Neural cell (in vitro differentiated cells): Measurements from ENCODE around the gene HS2ST1. TPM values are rescaled to one million over a fixed set of nuclear protein-coding genes. Genes with fewer than 3 reads are reported as not detected.

ENCODE experiments used
- H2AFZ ChIP-seq: fragments of 200-600, 300-800 bp; sonication (generic), shearing (Covaris generic); 2 replicates; pipeline ENCODE4 v1.6.0; 2014; ENCODE audit warnings: low read depth, mild to moderate bottlenecking, antibody characterized with exemption, low read length, moderate library complexity
- H3F3A ChIP-seq: fragments of 200-600 bp; shearing (Covaris generic); 2 replicates; pipeline ENCODE4 v1.6.1; 2016; ENCODE audit warnings: mild to moderate bottlenecking, moderate library complexity, mixed read lengths, antibody characterized with exemption, low read length; ENCODE audit not compliant: insufficient read depth, poor library complexity, severe bottlenecking
- H3K27ac ChIP-seq: fragments of 200-600, 300-800 bp; sonication (generic), shearing (Covaris generic); 2 replicates; pipeline ENCODE4 v1.5.1; 2014; ENCODE audit warnings: mild to moderate bottlenecking, low read length, moderate library complexity
- H3K27me3 ChIP-seq: fragments of 300-800, 200-600 bp; sonication (generic), shearing (Covaris generic); 2 replicates; pipeline ENCODE4 v1.6.0; 2014; ENCODE audit warnings: mild to moderate bottlenecking, low read depth, low read length, moderate library complexity; ENCODE audit not compliant: insufficient read depth
- H3K36me3 ChIP-seq: fragments of 300-800, 200-600 bp; sonication (generic), shearing (Covaris generic); 2 replicates; pipeline ENCODE4 v1.5.1; 2014; ENCODE audit warnings: mild to moderate bottlenecking, antibody characterized with exemption, low read length, moderate library complexity; ENCODE audit not compliant: insufficient read depth
- H3K4me2 ChIP-seq: fragments of 300-800, 200-600 bp; sonication (generic), shearing (Covaris generic); 2 replicates; pipeline ENCODE4 v1.6.0; 2014; ENCODE audit warnings: mild to moderate bottlenecking, low read length
- H3K4me3 ChIP-seq: fragments of 300-800, 200-600 bp; sonication (generic), shearing (Covaris generic); 2 replicates; pipeline ENCODE4 v1.5.1; 2014; ENCODE audit warnings: mild to moderate bottlenecking, low read length, moderate library complexity
- H3K79me2 ChIP-seq: fragments of 200-600 bp; shearing (Covaris generic); replicated peaks from 2 replicates; pipeline ENCODE4 v1.6.0; 2014; ENCODE audit warnings: mild to moderate bottlenecking, low read length, moderate library complexity; ENCODE audit not compliant: insufficient read depth
- H3K9ac ChIP-seq: fragments of 300-800, 200-600 bp; sonication (generic), shearing (Covaris generic); 2 replicates; pipeline ENCODE4 v1.6.1; 2016; ENCODE audit warnings: mild to moderate bottlenecking, low read length, mixed read lengths
- H3K9me2 ChIP-seq: fragments of 200-600 bp; shearing (Covaris generic); 2 replicates; pipeline ENCODE4 v1.6.1; 2016; ENCODE audit warnings: mild to moderate bottlenecking, low read length, mixed read lengths; ENCODE audit not compliant: insufficient read depth
- H3K9me3 ChIP-seq: fragments of 200-600, 300-800 bp; sonication (generic), shearing (Covaris generic); 2 replicates; pipeline ENCODE4 v1.6.1; 2016; ENCODE audit warnings: mild to moderate bottlenecking, mixed run types, low read length, moderate library complexity, mixed read lengths
- H4K20me1 ChIP-seq: fragments of 200-600 bp; shearing (Covaris generic); 2 replicates; pipeline ENCODE4 v1.6.1; 2016; ENCODE audit warnings: mild to moderate bottlenecking, mixed run types; ENCODE audit not compliant: insufficient read depth
- CTCF ChIP-seq: fragments of 450-650 bp; IDR thresholded peaks from 2 replicates; pipeline ENCODE4 v1.5.1; 2014; ENCODE audit warnings: antibody characterized with exemption, mild to moderate bottlenecking, moderate library complexity; ENCODE audit not compliant: poor library complexity, severe bottlenecking
- EP300 ChIP-seq: fragments of 450-650 bp; conservative IDR thresholded peaks from 2 replicates; pipeline ENCODE4 v1.6.1; 2014; ENCODE audit warnings: antibody characterized with exemption, mild to moderate bottlenecking, moderate library complexity; ENCODE audit not compliant: poor library complexity, severe bottlenecking
- EZH2 ChIP-seq: fragments of 200-600, 300-800 bp; shearing (Covaris generic), sonication (generic); IDR thresholded peaks from 2 replicates; pipeline ENCODE4 v1.6.1; 2014; ENCODE audit warnings: antibody characterized with exemption, low read length, borderline replicate concordance, mild to moderate bottlenecking; ENCODE audit not compliant: insufficient read depth, poor library complexity, severe bottlenecking
- MXI1 ChIP-seq: fragments of 450-650 bp; conservative IDR thresholded peaks from 2 replicates; pipeline ENCODE4 v1.6.1; 2014; ENCODE audit warnings: antibody characterized with exemption, mild to moderate bottlenecking; ENCODE audit not compliant: poor library complexity, severe bottlenecking
- POLR2AphosphoS5 ChIP-seq: IDR thresholded peaks from 2 replicates; pipeline ENCODE4 v1.6.1; 2012
- RAD21 ChIP-seq: fragments of 450-650 bp; conservative IDR thresholded peaks from 2 replicates; pipeline ENCODE4 v1.6.1; 2014; ENCODE audit warnings: antibody characterized with exemption, mild to moderate bottlenecking, moderate library complexity
- SMC3 ChIP-seq: fragments of 450-650 bp; conservative IDR thresholded peaks from 2 replicates; pipeline ENCODE4 v1.6.1; 2014; ENCODE audit warnings: antibody characterized with exemption, mild to moderate bottlenecking, moderate library complexity; ENCODE audit not compliant: poor library complexity
- TAF1 ChIP-seq: IDR thresholded peaks from 2 replicates; pipeline ENCODE4 v1.6.1; 2012; ENCODE audit warnings: low read depth
- polyA plus RNA-seq: library from polyadenylated mRNA; depleted of rRNA; stranded (reverse); fragments of >200 nt; gene quantifications from 2 replicates; pipeline ENCODE4 v1.2.3, GENCODE V29; 2014
- TF ChIP-seq, protein P1 (sequence below): IDR thresholded peaks from 2 replicates; pipeline ENCODE4 v1.6.1; 2012; ENCODE audit warnings: borderline replicate concordance

The HS2ST1 gene
- polyA plus RNA-seq, 1 donor from 2014 or later: 24.7 TPM

DNA sequence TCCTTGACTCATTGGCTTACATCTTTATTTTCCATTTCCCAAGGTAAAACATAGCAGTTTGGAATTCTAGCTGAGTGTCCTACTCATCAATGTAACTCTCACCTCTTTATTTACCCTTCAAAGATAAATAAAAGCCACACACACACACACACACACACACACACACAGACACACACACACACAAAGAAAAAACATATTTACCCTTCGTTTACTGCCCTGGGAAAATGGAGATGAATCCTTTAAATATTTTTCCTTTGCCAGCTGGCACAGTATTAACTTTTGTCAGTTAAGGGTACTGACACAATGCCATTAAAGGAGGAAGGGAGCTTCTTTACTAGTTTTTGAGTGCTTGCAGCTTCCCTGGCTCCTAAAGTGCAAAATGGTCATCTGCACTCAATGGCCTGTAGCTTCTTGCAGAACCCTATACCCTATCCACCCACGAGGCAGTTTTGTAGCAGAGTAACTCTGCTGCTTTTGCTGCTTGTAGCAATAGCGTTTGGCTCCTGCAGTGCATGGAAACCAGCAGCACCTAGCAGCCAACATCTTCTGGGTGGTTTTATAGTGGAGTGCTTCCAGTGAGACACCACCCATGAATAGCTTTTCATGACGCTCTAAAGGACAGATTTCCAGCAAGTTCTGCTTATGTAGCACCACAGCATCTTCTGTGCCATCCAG, 103.7 kb downstream of the HS2ST1 start:
- H3K79me2 ChIP-seq: peaks cover 4% of the 10 kb centered on the region
- no peak overlapping the region for H3K4me2 ChIP-seq
- no peak overlapping the region for H2AFZ ChIP-seq
- no peaks in the 10 kb centered on the region for H3F3A ChIP-seq
- no peaks in the 10 kb centered on the region for H3K9me2 ChIP-seq
- H3K36me3 ChIP-seq: no peaks in the 10 kb centered on the region
- H4K20me1 ChIP-seq: no peaks in the 10 kb centered on the region
- no peak overlapping the region for H3K9ac ChIP-seq
- no peak overlapping the region for H3K27ac ChIP-seq
- peaks cover 6% of the 10 kb centered on the region for H3K9me3 ChIP-seq
- no peak overlapping the region for H3K4me3 ChIP-seq
- no peaks in the 10 kb centered on the region for H3K27me3 ChIP-seq
- no peak for TF ChIP-seq TAF1
- TF ChIP-seq MXI1: no peak
- TF ChIP-seq SMC3: no peak
- no peak for TF ChIP-seq EZH2
- no peak for TF ChIP-seq RAD21
- TF ChIP-seq CTCF: no peak
- no peak for TF ChIP-seq POLR2AphosphoS5
- TF ChIP-seq, protein P1, sequence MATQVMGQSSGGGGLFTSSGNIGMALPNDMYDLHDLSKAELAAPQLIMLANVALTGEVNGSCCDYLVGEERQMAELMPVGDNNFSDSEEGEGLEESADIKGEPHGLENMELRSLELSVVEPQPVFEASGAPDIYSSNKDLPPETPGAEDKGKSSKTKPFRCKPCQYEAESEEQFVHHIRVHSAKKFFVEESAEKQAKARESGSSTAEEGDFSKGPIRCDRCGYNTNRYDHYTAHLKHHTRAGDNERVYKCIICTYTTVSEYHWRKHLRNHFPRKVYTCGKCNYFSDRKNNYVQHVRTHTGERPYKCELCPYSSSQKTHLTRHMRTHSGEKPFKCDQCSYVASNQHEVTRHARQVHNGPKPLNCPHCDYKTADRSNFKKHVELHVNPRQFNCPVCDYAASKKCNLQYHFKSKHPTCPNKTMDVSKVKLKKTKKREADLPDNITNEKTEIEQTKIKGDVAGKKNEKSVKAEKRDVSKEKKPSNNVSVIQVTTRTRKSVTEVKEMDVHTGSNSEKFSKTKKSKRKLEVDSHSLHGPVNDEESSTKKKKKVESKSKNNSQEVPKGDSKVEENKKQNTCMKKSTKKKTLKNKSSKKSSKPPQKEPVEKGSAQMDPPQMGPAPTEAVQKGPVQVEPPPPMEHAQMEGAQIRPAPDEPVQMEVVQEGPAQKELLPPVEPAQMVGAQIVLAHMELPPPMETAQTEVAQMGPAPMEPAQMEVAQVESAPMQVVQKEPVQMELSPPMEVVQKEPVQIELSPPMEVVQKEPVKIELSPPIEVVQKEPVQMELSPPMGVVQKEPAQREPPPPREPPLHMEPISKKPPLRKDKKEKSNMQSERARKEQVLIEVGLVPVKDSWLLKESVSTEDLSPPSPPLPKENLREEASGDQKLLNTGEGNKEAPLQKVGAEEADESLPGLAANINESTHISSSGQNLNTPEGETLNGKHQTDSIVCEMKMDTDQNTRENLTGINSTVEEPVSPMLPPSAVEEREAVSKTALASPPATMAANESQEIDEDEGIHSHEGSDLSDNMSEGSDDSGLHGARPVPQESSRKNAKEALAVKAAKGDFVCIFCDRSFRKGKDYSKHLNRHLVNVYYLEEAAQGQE: no peak
- no peak for TF ChIP-seq EP300

- no peaks in the 10 kb centered on the region for H3F3A ChIP-seq
- H3K27me3 ChIP-seq: no peaks in the 10 kb centered on the region
- H3K79me2 ChIP-seq: no peaks in the 10 kb centered on the region
- no peaks in the 10 kb centered on the region for H3K9me2 ChIP-seq
- no peak for TF ChIP-seq TAF1
- TF ChIP-seq, protein P1: no peak
- TF ChIP-seq EZH2: no peak
- no peak for TF ChIP-seq MXI1
- no peak for TF ChIP-seq POLR2AphosphoS5
- TF ChIP-seq RAD21: no peak
- no peak for TF ChIP-seq SMC3
- no peak for TF ChIP-seq EP300
- no peak for TF ChIP-seq CTCF
- H2AFZ ChIP-seq: no peak overlapping the region
- no peaks in the 10 kb centered on the region for H4K20me1 ChIP-seq
- no peaks in the 10 kb centered on the region for H3K9me3 ChIP-seq
- H3K9ac ChIP-seq: no peak overlapping the region
- no peaks in the 10 kb centered on the region for H3K36me3 ChIP-seq
- no peak overlapping the region for H3K4me2 ChIP-seq
- no peak overlapping the region for H3K27ac ChIP-seq
- H3K4me3 ChIP-seq: no peak overlapping the region
Observed at GRCh38 chr1:87023326-87023725, 108.9 kb downstream of the HS2ST1 start.
